Non-pigmented ciliary epithelial cell (primary cell): ENCODE measurements around the gene UROS.
A peak's percentile ranks its signal among the peaks of the same experiment; 100 is the strongest.

Experiments
- DNase-seq: peaks from one replicate; pipeline ENCODE4 v3.0.0-alpha.2; 2010; ENCODE audit warnings: low read depth

Gene UROS

DNA sequence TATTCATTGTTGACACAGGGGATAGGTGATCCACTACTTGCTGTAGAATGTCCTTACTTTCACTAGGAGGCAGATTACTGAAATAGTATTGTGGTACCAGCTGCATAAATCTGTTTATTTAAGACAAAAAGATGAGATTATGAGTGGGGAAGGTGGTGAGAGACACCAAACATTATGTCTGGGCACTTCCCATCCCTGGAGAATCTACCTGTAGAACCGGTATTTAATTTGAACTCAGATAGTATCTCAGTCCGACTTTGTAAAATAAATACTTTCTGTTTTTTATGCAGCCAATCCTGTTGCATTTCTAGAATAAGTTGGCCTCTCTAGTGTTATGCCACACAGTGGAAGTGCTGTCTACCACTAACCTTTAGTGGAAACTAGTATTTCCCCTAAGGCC is 13.7 kb upstream of the UROS start:
- no peak for DNase-seq

DNA sequence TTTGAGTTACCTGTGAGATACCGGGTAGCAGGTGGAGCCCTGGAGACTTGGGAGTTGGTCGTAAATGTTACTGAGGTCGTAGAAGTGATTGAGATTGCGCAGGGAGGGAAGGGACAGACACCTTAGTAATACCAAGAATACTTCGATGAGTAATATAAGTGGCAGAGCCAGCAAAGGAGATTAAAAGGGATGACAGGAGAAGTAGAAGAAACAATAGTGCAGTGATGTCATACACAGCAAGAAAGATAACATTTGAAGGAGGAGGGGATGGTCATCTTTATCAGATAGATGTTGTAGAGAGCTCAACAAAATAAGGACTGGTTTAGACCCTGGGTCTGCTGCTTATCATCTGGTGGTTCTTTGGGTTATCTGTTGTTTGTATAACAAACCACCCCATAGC is 5.3 kb upstream of the UROS start:
- DNase-seq: no peak

DNA sequence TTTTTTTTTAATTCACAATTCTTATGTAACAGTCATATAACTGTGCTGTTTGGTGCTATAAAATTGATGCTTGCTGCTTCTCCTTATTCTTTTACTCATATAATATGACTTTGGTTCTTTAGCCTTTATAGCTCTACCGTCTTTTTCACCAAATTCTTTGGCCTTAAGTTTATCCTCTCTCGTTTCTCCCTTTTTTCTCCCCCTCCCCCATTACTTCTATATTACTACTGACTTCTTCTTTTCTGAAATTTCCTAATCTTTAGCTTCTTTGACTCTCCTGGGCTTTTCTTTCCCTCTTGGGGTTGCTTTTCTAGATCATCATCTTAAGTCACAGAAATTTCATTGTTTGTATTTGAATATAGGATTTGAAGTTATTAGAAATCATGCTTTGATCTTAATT is 4.1 kb upstream of the UROS start:
- no peak for DNase-seq

DNA sequence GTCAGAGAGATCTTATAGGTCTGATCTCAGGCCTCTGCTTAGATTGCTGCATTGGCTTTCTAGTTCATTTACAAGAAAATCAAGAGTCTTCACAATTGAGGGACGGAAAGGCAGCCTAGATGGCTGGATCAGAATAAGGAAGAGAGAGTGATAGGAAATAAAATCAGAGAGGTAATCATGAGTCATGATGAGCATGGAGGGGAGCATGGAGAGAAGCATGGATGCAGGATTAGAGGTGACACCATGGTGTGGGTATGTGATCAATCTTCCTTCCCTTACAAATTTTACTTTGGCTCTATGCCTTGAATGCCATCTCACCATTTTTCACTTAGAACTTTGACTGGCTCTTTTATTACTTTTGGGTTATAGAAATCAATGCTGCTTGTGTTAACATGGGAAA is 1.7 kb upstream of the UROS start:
- DNase-seq: peak; percentile 15

DNA sequence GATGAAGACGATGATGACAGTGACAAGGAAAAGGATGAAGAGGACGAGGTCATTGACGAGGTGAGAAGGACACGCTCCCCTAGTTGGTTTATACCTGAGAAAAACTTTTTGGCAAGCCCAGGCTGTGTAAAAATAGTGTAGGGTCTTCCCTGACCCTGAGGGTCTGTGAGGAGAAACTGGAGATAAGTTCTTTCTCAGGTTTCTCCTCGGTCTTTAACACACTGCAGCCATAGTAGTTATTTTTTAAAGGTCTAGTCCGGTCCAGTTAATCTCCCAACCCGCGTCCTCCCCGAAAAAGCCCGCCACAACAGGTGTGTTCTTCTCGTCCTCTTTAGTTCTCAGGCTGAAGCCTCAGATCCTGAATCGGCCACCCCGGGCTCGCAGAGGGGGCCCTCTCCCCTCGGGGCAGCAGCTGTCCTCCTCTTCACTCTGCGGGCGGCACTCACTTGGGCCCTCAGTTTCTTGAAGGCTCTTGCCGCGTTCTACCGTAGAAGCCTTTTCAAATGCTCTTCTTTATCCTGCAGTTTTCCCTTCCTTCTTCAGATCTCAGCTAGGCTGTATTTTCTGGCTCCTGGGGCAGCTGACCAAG is 699 bp upstream of the UROS start:
- no peak for DNase-seq

DNA sequence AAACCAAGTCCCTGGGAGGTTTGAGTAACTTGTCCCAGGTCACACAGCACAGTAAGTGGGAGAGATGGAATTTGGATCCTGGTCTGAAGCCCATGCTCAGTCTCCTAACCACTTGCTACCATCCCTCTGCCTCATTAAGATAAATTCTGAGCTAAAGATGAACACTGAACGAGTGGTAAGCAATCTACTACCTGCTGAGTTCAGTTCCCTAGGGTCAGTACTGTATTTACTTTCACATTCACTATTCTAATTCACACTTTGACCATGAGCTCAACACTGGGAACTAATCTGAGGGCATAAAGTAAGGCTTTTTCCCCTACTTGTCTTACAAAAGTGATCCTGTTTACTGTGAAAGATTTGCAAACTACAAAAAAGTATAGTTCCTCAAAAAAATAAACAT is 2.4 kb downstream of the UROS start:
- no peak for DNase-seq

DNA sequence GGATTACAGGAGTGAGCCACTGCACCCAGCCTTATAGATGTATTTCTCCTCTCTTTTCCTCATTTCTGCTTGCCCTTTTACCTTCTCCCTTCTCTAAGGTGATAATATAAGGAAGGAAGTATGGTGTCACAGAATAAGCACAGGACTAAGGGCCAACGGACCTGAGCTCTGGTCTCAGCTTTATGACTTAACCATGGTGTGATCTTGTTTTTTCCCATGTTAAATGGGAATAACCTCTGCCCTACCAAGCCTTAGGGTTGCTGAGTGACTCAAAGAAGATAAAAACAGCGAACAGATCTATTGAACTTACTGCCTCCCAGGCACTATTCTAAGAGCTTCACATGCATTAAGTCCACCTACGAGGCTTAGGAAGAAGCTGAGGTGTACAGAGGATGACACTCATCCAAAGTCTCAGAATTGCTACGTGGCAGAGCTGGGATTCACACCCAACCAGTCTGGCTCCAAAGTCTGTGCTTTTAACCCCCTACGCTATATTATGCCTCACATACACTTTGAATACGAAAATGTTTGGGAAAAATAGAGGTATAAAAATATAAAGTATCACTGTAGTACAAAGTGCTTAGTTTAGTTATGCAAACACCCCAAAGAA is 5.6 kb downstream of the UROS start:
- DNase-seq: no peak

DNA sequence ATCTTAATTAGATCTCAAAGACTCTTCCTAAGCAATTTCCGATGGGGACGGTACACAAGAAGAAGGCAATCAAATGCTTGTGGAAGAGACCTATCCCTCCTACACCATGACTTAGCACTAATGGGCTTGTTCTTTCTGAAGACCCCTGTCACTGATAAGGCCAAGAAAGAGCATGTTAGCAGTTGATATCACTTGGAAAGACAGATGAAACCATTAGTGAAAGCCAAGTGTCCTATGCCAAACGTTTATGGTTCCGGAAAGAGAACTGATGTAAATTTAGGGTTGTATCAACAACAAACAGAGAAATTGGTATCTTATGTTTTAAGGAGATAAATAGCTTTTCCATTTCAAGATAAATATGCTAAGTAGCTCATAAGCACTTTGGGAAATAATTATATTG is 6.5 kb downstream of the UROS start:
- DNase-seq: no peak

DNA sequence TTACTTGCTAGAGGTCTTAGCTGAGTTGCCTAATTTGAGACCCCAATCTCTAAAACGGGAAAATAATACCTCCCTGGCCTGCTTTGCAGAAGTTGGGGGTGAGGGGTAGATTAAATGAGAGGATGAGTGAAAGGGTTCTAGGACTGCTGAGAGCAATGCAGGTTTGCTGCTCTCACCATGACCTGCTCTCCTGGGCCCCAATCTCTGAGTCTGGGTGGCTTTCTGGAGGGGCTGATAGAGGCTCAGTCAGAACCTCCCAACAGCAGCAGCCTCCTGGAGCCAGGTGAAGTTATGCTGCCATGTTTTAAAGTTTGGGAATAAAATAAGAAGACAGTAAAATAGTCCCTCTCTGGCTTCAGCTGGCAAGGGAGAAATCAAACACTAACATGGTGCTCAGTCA is 7.3 kb downstream of the UROS start:
- no peak for DNase-seq

DNA sequence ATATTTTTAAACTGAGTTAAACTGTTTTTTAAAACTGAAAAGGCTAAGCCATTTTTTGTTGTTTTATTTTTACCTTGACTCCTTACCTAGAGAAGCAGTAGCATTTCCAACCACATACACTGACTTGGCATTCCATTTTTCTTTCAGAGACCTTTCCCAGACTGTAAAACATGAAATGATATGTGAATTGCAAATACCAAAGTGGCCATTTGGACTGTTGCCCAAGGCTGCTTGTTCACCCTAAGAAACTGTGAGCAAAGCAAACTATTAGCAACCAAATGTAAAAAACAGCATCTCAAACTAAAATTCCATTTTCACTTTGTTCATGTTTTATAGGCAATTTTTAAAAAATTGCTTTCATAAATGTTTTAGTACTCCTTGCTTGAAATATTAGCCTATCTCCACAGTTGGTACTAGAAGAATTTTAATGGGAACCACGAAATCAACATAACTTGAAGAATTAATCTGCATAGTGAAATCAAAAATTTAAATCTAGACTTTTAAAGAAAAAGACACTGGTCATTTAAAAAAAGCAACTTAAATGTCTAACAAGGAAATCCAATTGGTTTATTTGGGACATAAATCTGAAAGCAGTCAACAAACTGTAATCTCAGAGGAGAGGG is 10.8 kb downstream of the UROS start:
- DNase-seq: peak; percentile 30

DNA sequence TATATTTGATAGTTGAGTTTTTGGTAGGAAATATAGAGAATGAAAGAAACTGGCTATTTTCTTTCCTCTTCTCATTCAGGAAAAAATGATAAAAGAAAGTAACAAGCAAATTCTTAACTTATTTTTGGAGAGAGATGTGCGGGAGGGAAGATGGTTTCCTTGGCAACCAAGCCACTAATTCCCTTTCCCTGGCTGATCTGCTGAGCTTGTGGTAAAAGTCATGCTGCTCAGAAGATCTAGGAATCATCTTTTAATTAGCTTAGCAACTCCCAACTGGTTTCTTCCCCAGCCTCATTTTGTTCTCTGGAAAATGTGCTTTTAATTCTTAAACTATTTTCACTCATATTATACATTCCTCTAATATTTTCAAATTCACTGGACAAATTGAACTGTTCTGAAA is 11.8 kb downstream of the UROS start:
- DNase-seq: no peak

DNA sequence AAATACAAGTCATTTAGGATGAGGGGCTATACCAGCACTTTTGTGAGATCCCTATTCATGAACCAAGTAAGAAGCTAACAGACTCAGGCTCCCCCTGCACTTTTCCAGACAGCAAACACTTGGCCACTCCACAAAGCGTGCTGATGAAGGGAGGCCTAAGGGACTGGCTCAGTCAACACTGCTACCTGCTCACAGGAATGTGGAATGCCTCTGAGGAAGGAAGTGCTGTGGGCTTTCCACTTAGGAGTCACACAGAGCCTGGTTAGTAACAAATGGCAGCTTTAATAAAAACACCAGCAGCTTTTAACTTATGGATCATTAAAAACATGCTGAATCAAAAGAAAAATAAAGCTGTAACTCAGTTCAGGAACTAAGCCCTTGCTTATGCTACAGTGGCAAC is 15.0 kb downstream of the UROS start:
- no peak for DNase-seq

DNA sequence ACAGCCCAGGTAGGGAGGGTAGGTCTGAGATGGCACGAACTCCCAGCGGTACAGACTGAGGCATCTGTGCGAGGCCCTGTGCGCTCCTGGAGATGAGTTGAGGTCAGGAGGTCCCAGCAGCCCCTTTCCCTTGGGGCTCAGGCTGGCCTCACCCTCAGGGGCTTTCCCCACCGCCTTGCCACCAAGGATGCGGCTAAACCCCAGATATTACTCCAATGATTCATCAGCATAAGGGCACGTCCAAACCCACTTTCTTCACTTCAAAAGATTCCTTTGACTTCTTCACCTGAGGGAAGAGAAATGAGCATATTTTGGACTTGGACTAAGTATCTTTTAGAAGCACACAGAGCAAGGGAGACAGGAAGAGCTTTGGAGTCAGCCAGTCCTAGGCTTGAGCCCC is 20.3 kb downstream of the UROS start:
- DNase-seq: no peak

DNA sequence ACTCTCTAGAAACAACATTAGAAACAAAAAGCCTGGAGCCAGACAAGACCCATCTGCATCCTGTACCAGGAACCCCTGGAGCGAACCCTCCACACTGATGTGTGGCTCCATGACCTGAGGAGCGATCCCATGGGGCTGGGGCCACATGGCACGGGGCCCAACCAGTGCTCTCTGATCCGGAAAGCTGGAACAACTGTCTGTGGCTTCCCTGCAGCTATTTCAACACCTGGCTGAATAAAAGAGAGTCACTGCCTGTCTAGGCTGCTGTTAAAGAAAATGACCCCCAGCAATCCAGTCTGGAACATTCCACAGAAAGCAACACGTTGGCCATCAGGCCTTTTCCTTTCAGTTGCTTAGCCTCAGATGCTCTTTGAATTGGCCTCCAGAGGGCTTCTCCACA is 20.9 kb downstream of the UROS start:
- DNase-seq: no peak

DNA sequence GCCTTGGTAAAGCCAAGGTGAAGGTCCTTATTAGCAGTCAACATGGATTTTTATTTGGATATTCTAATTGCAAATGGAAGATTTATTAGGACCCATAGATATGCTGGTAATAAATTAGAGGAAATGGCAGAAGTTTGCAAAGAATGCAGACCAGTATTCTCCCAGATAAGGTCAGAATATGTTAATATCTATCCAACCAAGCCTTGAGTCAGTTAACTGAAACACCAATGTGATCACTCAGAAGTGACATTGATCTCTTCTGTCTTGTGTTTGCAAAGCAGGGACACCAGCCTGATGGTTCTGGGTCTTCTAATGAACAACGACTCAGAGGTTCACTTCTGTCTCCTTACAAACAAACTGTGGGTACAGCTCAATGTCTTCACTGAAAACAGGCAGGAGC is 21.5 kb downstream of the UROS start:
- DNase-seq: no peak

DNA sequence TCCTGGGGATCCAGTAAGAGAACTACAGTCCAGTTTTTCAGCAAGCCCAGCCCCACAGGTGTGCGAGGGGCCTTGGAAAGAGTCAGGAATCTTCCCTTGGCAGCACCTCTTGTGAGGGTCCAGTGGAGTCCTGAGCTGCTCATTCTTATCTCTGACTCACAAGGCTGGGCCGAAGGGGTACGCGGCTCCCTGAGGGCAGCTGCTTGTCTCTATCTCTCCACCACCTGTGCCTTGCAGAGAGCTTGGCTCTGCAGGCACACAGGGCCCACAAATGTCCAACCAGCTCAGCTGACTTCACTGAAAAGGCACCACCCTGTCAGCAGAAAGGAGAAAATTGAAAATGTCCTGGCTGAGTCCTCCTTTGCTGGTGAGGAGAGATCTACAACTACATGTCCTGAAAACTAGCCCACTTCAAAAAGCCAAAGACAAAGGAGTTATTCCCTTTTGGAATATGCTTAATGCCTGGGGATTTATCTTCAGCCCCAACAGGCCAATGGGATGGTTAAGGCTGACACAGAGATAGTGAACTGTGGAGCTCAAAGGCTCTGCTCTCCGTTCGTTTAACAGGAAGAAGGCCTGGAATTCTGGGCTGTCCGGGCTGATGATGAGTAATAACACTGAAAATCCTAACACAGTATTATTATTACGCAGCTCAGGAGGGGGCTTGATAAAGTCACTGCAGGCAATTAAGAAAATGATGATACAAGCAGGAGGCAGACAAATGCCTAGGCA is 23.4 kb downstream of the UROS start:
- no peak for DNase-seq

DNA sequence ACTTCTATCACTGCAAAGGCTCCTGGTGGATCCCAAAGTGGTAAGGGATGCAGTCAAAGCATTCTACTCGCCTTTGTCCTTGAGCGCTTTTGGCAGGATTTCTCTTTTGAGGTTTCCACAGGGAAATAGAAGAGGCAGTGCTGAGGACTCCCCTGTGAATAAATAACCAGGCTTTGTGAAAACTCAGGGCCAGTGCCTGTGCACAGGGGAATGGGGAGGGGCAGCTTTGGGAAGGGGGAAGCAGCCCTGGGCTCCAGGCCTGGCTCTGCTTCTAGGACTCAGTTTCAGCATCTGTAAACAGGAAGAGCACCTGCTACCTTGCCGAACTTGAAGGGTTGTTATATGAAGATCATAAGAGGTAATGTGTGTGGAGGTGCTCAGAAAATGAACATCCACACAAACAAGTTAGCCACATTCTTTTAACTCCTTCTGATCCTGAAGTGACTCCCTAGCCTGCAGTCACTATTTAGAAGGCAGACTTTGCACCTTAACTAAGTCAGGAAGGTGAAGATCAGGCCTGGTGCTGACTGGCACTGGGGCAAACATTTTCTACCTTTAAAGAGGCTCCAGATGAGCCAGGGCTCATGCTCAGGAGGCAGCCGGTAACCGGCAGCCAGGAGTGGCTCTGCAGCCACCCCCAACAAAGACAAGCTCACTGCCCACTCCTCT is 24.9 kb downstream of the UROS start:
- DNase-seq: no peak

DNA sequence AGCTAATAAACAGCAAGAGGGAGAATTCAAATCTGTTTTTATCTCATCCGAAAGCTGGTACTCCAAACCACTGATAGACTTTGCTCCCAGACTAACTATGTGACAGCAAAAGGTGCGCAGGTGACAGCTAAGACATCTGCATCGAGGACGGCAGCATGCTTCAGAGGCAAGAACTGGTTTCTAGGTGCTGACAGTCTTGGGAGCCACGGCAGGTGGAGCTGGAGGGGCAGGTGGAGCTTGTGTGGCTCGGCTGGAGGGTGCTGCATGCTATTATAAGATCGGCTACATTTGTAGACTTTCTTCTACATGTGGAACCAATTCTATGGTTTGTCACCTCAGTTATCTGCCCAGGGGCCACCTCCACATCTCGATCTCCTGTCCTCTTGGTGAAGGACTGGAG is 25.6 kb downstream of the UROS start:
- no peak for DNase-seq

DNA sequence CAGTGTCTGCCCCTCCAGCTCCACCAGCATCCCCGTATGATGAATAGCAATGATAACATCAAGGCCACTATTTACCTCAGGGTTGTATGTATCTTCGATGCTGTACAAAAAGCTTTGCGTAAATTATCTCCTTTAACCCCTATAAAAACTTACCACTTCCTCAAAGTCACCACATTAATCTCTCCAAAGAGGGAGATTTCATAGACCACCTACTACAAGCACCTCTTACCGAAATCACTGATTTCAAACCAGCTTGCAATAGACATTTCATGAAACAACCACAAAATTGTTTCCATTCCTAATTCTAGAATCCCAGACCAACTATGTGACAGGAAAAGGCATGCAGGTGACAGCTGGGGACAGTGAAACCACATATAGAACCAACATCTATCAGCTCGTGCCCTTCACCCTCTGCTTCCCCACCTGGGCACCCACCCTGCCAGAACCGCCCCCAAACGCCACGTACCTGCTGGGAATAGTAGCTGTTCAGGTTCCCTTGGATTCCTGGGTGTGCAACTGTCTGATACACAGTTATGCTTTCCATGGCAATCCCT is 27.3 kb downstream of the UROS start:
- DNase-seq: no peak

DNA sequence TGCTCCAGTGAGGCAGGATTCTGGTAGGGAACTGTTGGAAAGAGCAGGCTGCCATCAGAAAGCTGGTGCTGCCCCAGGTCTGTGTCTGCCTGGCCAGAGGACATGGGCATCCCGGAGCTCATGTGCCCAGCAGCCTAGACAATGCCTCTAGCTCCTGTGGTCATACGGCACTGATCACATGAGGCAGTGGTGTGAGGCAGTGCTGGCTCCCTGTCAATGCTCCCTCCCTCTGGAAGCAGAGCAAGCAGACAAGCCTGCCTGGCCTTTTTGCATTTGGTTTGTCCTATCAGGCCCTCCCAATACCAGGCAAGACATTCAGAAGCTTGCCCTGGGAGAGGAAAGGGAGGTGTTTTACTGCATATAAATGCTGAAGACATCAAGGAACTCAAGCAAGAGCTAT is 27.9 kb downstream of the UROS start:
- no peak for DNase-seq

DNA sequence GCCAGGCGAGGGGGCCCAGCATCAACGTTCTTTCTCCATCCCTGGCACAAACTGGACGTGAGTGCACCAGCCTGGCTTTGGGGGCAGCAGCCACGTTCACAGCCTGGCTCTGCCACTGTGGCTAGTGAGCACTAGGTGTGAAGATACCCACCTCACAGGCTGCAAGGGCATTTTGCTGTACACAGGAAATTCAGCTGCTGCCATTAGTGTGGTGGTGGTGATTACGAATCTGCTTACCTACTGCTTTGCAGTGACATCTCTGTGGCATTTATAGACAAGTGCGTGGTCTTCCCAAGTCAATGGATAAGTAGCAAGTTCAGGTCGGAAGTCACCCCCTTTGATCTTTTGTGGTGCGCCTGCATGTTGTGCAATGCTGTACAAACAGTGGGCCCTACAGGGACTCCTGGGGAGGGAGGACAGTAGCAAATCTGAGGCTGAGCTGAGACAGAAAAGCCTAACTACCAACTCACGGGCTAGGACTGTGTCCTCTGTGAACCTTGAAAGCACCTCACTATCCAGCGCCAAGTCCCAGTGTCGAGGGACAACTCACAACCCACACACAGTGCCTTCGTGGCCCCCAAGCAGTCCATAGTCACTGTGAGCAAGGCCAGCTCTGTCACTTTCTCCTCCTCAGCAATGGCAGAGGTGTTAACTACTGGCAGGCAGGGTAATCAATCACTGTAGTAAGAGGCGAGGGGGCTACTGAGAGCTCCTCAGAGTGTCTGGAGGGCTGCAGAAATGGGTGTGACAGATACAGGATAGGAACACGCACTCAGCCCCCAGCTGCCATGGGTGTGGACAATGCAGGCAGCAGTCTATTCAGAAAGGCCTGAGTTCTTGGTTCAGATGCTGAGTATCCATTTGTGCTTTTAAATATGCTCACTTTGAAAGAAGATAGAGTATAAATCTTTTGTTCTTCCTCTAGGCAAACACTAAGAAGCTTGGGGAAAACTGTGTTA is 30.4 kb downstream of the UROS start:
- DNase-seq: no peak
